Ectodermal cell (in vitro differentiated cells): ENCODE results near the gene AQP6.

Experiments used
- H3K27ac ChIP-seq: 2 replicates; pipeline ENCODE4 v1.7.0; 2013; ENCODE audit warnings: mild to moderate bottlenecking, low read depth, low read length; ENCODE audit not compliant: insufficient read depth, poor library complexity, severe bottlenecking
- H3K27me3 ChIP-seq: 2 replicates; pipeline ENCODE4 v1.7.0; 2013; ENCODE audit warnings: mild to moderate bottlenecking, low read length; ENCODE audit not compliant: insufficient read depth, control insufficient read depth, poor library complexity, severe bottlenecking
- H3K36me3 ChIP-seq: one replicate; pipeline ENCODE4 v1.7.0; 2013; ENCODE audit warnings: low read length; ENCODE audit not compliant: control insufficient read depth, insufficient read depth
- H3K4me1 ChIP-seq: one replicate; pipeline ENCODE4 v1.7.0; 2013; ENCODE audit warnings: low read length; ENCODE audit not compliant: control insufficient read depth, insufficient read depth
- H3K4me3 ChIP-seq: 2 replicates; pipeline ENCODE4 v1.7.0; 2013; ENCODE audit warnings: low read depth, low read length, control low read depth; ENCODE audit not compliant: insufficient read depth
- H3K9me3 ChIP-seq: 2 replicates; pipeline ENCODE4 v1.7.0; 2013; ENCODE audit warnings: mild to moderate bottlenecking, low read length, moderate library complexity; ENCODE audit not compliant: control insufficient read depth
- WGBS, 2 experiments: methylation state at CpG; one replicate each; pipeline ENCODE4 v1.1.7; 2013; ENCODE audit warnings: missing lambda C conversion rate in 2 of 2; 5-methylcytosine and 5-hydroxymethylcytosine counted together

Gene AQP6

DNA sequence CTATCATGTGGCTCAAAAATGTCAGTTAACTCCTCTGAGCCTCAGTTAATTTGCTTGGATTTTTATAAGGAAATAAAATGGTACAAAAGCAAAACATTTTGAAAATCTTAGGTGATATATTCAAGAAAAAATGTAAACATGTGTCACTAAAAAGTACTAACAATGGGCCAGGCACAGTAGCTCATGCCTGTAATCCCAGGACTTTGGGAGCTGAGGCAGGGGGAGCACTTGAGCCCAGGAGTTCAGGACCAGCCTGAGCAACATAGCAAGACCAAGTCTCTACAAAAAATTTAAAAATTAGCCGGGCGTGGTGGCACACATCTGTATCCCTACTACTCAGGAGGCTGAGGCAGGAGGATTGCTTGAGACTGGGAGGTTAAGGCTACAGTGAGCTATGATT is 25.7 kb downstream of the AQP6 start:
- H3K4me1 ChIP-seq, result no peaks in the 10 kb centered on the region
- no peak overlapping the region for H3K4me3 ChIP-seq
- H3K36me3 ChIP-seq, result peaks cover 60% of the 10 kb centered on the region
- H3K27me3 ChIP-seq, result no peaks in the 10 kb centered on the region
- H3K9me3 ChIP-seq, result no peaks in the 10 kb centered on the region
- H3K27ac ChIP-seq, result no peak overlapping the region
- WGBS, 2 experiments, result 94 to 95% methylated on average over 2 of the region's 2 CpGs

DNA sequence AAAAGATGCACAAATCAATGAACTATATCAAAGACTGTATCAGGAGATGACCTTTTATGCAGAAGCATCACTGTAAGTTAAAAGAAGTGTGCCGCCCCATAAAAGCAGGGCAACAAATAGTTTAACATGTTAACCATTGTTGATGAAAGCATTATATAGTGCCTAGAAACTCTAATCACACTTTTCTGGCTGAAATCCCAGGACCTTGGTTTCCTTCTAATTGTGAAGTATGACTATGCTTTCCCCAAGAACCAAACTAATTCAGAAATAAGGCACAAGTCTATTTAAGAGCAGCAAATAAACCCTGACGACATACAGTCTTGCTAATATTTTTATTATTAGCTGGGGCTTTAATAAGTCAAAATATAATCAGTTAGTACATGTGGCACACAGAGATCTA is 30.8 kb downstream of the AQP6 start:
- H3K4me3 ChIP-seq, result no peak overlapping the region
- H3K9me3 ChIP-seq, result no peaks in the 10 kb centered on the region
- H3K27ac ChIP-seq, result no peak overlapping the region
- 88 to 100% methylated on average over 1 of the region's 2 CpGs for WGBS, 2 experiments
- peaks cover 52% of the 10 kb centered on the region for H3K36me3 ChIP-seq
- no peaks in the 10 kb centered on the region for H3K27me3 ChIP-seq
- H3K4me1 ChIP-seq, result no peaks in the 10 kb centered on the region

DNA sequence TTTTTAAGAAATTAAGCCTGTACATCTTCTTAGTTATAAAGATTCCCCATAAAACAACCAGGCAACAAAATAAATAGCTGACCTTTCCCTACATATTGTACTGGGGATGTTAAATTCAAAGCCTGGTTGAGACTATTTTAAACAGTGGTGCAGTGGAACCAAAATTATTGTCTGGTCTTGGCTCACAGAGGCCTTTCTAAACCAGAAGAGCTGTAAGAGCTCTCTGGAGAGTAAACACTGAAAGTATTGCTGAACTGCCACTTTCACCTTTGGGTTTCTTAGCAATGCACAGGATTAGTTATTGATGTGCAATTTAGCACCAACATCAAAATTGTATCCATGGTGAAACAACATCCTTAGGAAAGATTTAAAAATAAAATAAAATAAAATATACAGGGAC is 31.9 kb downstream of the AQP6 start:
- no peak overlapping the region for H3K4me3 ChIP-seq
- H3K27ac ChIP-seq, result no peak overlapping the region
- peaks cover 49% of the 10 kb centered on the region for H3K36me3 ChIP-seq
- no peaks in the 10 kb centered on the region for H3K27me3 ChIP-seq
- no peaks in the 10 kb centered on the region for H3K4me1 ChIP-seq
- no peaks in the 10 kb centered on the region for H3K9me3 ChIP-seq

DNA sequence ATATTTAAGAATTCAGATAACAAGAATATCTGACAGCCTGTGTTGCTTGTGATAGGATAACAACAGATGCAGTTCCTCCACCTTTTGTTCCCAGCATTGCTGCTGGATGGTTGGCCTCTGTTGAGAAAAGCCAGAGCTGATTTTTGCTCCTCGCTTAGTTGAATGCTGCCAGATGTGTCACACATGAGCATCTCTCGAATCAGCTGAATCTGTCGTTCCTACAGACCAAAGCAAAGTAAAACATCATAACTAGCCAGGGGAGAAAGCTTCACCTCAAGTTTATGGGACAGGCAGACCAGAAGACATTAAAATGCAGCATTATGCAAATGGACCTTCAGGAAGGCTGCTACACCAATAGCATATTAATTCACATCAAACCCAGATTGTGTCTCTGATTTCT is 32.4 kb downstream of the AQP6 start:
- peaks cover 48% of the 10 kb centered on the region for H3K36me3 ChIP-seq
- no peaks in the 10 kb centered on the region for H3K27me3 ChIP-seq
- 96 to 97% methylated on average over 3 of the region's 3 CpGs for WGBS, 2 experiments
- H3K27ac ChIP-seq, result no peak overlapping the region
- no peak overlapping the region for H3K4me3 ChIP-seq
- H3K9me3 ChIP-seq, result no peaks in the 10 kb centered on the region
- H3K4me1 ChIP-seq, result no peaks in the 10 kb centered on the region

DNA sequence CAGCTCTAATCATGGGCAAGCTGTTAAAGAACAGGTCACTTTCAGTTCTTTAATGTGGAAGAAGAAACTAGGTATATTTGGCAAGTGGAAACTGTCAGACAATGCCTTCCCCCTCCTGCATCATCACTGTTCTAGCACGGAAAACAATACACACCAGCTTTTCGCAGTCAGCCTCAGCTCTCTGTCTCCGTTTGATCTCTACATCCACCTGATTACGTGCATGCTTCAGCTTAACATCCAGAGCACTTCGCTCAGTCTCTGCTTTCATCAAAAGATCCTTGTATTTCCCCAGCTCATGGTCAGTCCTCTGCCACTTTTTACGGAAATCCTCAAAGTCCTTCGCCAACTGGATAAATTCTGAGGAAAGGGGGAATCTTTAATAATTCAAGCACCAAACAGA is 33.5 kb downstream of the AQP6 start:
- Histone ChIP-seq H3K36me3 (peaks cover 44% of the 10 kb centered on the region), H3K9me3 (no peaks in the 10 kb centered on the region), H3K27me3 (no peaks in the 10 kb centered on the region), H3K4me1 (no peaks in the 10 kb centered on the region), H3K27ac (no peak overlapping the region), H3K4me3 (no peak overlapping the region)
- whole genome bisulfite sequencing, 2 experiments, result 96 to 97% methylated on average over 7 of the region's 7 CpGs

DNA sequence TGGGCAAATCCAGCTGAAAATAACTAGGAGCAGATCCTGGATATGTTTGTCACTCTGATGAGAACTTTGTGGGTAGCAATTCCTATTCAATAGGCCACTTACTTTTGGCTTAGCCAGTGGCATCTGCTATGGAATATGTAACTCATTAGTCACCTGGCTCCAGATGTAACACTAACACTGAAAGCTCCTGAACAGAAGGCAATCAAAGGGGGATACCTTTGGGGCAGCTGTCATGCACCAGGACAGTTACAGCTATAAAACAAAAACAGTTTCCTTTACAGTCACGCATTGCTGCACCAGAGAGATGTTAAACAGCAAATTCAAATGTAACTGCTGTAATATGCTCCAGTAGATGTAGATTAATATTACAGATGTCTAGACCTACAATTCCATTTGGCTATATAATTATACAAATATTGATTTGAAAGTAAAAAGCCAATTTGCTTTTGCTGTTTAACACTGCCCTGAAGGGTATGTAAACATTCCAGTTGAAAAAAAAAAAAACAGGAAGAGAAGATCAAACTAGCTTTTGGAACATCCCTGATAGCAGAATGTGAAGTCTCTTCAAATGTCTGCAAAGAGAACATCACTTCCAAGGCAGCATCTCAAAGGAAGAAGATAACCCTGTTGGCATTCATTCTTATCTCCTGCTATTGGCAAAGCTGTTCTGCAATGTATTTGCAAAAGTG is 34.2 kb downstream of the AQP6 start:
- WGBS, 2 experiments, result 100% methylated on average over 1 of the region's 1 CpG; no CpG with 5 or more reads in 1 of the 2 experiments
- Histone ChIP-seq H3K4me3 (no peak overlapping the region), H3K9me3 (no peaks in the 10 kb centered on the region), H3K27me3 (no peaks in the 10 kb centered on the region), H3K27ac (no peak overlapping the region), H3K36me3 (peaks cover 42% of the 10 kb centered on the region), H3K4me1 (no peaks in the 10 kb centered on the region)

DNA sequence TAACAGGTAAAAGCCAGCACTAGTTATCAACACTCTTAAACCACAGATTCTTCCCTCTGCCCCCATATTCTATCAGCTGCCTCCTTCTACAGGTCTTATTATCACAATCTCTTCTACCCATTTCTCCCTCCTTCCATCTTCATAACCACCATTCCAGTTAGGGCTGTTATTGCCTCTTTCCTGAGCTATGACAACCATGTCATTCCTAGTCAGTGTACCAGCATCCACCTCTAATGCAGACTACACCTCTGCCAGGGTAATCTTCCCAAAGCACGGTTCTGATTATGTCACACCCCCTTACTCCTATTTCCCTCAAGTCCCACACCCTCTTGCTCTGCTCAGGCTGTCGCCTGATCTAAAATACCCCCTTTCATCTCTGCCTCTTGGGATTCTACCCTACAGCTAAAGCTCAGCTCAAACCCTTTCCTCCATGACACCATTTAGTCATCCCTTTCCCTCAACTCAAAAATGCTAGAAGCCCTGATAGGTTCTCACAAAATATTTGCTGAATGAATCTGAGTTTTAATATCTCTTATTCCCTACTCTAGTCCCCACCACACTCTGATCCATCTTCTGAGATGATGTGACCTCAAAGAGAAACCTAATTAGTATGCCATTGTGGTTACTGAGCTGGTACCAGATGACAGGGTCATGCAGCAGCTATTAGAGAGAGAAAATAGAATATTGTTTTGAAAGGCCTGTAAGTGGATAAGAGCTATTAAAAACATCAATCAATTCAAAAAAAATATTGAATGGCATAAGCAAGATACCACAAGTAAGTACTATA is 40.8 kb downstream of the AQP6 start:
- 89 to 92% methylated on average over 2 of the region's 2 CpGs for WGBS, 2 experiments
- H3K4me3 ChIP-seq, result no peak overlapping the region
- H3K36me3 ChIP-seq, result peaks cover 14% of the 10 kb centered on the region
- H3K4me1 ChIP-seq, result no peaks in the 10 kb centered on the region
- no peaks in the 10 kb centered on the region for H3K27me3 ChIP-seq
- no peaks in the 10 kb centered on the region for H3K9me3 ChIP-seq
- H3K27ac ChIP-seq, result no peak overlapping the region

DNA sequence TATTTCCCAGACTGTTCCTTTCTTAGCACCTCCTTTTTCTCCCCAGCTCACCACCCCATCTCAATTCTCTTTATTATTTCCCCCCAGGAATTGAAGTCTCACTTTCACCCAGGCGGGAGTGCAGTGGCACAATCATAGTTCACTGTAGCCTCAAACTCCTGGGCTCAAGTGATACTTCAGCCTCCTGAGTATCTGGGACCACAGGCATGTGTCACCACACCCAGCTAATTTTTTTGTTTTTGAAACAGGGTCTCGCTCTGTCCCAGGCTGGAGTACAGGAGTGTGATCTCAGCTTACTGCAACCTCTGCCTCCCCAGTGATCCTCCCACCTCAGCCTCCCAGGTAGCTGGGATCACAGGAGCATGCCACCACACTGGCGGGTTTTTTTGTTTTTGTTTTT is 41.6 kb downstream of the AQP6 start:
- H3K4me3 ChIP-seq, result no peak overlapping the region
- H3K27ac ChIP-seq, result no peak overlapping the region
- WGBS, 2 experiments, result 91 to 97% methylated on average over 3 of the region's 3 CpGs
- no peaks in the 10 kb centered on the region for H3K4me1 ChIP-seq
- H3K36me3 ChIP-seq, result peaks cover 10% of the 10 kb centered on the region
- H3K27me3 ChIP-seq, result no peaks in the 10 kb centered on the region
- no peaks in the 10 kb centered on the region for H3K9me3 ChIP-seq

DNA sequence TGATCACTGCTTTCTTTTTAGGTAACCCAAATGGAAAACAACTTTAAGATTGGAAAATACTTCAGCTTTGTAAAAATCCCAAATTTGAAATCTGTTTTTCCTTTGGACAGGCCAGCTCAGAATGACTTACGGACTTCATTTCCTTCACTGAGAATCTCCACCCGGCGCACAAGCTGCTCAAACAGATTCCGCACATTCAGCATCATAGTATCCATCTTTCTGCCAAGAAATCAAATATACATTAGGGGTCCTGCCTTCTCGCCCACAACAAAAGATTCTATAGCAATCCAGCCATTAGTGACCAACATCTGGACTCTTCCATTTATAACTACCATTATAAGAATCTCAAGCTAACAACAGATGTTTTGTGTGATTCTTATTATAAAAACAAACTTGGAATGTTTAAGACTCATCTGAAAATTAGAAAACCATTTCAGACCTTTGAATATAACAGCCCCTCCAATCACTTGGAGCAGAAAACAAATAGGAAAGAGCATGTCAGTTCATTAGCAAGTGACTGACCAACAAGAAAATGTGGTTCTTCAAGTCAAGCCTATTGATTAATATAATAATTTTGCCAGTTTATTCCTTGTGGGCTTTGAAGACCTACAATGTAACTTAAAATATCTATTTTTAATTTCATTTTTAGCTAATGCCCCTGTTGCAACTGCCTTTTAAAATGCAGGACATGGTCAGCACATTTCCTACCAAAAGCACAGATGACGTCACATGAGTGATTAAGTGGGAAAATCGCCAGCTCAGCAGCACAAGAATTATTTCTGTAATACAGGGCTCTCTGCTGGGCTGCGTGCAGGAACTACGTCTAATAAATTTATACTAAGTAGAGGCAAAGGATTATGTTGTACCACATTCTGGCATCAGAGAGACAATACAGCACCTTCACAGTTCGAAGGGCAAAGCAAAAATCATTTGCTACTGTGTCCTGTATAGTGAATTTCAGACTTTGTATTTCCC is 44.0 kb downstream of the AQP6 start:
- no peaks in the 10 kb centered on the region for H3K27me3 ChIP-seq
- no peaks in the 10 kb centered on the region for H3K36me3 ChIP-seq
- 94 to 97% methylated on average over 10 of the region's 10 CpGs for WGBS, 2 experiments
- no peak overlapping the region for H3K27ac ChIP-seq
- no peaks in the 10 kb centered on the region for H3K9me3 ChIP-seq
- H3K4me3 ChIP-seq, result no peak overlapping the region
- H3K4me1 ChIP-seq, result no peaks in the 10 kb centered on the region

DNA sequence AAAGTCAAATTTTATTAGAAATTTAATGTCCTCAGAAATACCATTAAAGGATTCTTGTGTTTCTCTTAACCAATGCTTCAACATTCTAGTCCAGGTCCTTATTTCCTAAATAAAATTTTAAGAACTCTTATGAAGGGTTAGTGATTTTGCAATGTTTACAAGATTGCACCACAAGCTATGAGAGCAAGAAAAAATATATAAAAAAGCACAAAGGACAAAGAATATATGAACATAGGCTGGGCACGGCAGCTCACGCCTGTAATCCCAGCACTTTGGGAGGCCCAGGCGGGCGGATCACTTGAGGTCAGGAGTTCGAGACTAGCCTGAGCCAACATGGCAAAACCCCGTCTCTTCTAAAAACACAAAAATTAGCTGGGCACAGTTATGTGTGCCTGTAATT is 44.9 kb downstream of the AQP6 start:
- no peak overlapping the region for H3K27ac ChIP-seq
- WGBS, 2 experiments, result 96 to 97% methylated on average over 6 of the region's 6 CpGs
- no peak overlapping the region for H3K4me3 ChIP-seq
- no peaks in the 10 kb centered on the region for H3K36me3 ChIP-seq
- H3K4me1 ChIP-seq, result no peaks in the 10 kb centered on the region
- no peaks in the 10 kb centered on the region for H3K9me3 ChIP-seq
- H3K27me3 ChIP-seq, result no peaks in the 10 kb centered on the region
